A673 (cell line): ENCODE results near the gene PARM1.

Experiments used
- EZH2 ChIP-seq: fragments of 200-600 bp; sonication (generic); IDR thresholded peaks from 2 replicates; pipeline ENCODE4 v1.6.1; 2017; ENCODE audit warnings: borderline replicate concordance, low read depth, mild to moderate bottlenecking, mixed read lengths, antibody characterized with exemption, low read length; ENCODE audit not compliant: poor library complexity, severe bottlenecking
- TF ChIP-seq, protein P1 (sequence below): fragments of 300-800, 200-600 bp; sonication (generic); conservative IDR thresholded peaks from 2 replicates; pipeline ENCODE4 v1.5.1; 2017; ENCODE audit warnings: low read depth, mild to moderate bottlenecking, antibody characterized with exemption, low read length, moderate library complexity, mixed read lengths

DNA sequence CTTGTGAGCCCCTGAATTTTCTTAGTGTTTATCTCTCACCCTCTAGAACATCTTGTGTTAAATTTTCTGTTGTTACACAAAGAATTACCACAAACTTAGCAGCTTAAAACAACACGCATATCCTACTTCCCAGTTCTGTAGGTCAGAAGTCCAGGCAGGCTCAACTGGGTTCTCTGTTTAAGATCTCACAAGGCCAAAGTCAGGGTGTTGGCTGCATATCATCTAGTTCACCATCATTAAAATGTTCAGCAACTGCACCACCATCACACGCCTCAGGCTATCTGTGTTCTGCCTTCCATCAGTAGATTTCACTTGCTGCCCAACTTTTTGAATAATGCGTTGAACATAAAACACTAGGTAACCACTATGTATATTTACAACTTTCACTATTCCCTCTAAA lies 130.5 kb downstream of the PARM1 start:
- TF ChIP-seq, protein P1, sequence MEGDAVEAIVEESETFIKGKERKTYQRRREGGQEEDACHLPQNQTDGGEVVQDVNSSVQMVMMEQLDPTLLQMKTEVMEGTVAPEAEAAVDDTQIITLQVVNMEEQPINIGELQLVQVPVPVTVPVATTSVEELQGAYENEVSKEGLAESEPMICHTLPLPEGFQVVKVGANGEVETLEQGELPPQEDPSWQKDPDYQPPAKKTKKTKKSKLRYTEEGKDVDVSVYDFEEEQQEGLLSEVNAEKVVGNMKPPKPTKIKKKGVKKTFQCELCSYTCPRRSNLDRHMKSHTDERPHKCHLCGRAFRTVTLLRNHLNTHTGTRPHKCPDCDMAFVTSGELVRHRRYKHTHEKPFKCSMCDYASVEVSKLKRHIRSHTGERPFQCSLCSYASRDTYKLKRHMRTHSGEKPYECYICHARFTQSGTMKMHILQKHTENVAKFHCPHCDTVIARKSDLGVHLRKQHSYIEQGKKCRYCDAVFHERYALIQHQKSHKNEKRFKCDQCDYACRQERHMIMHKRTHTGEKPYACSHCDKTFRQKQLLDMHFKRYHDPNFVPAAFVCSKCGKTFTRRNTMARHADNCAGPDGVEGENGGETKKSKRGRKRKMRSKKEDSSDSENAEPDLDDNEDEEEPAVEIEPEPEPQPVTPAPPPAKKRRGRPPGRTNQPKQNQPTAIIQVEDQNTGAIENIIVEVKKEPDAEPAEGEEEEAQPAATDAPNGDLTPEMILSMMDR = no peak
- no peak for TF ChIP-seq EZH2
